ENCODE measurements around the gene CACNB4. TPM values are rescaled to one million over a fixed set of nuclear protein-coding genes. Genes with fewer than 3 reads are reported as not detected.

Gene CACNB4
- total and polyA plus RNA-seq, 10 of the 15 experiments (the other 5 are each of a cell fraction or from before 2014, with no cell fraction given), result 2.0 to 21.6 (median 9.3) TPM

DNA sequence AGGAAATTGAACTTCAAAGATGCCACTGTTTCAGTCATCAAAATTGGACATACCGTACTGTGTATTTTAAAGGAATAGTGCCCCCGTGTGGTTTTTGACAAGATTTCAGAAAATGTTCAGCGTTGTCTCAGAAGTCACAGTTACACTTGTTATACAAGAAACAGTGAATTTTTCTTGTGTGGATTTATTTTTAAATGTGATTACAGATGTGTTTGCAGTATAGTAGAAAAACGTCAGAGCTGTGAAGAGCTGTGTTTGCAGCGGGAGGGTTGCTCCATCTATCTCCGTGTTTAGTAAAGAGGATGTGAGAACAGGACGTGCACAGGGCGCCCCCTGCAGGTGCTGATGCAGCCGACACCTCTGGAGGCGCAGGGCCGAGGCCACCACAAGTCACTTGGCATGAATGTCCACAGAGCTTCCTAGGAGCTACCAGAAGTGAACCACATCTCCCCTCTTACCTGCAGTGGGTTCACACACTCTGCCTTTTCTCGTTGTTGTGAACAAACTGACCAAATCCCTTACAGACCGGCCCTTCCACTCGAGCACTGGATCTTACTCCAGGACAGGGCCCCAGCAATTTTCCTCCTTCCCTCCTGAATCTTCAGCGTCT is 73.1 kb downstream of the CACNB4 start:
- Histone ChIP-seq H3K4me1 (ENCODE audit: control insufficient read depth, insufficient read depth, low read length) (peaks cover 10% of the 10 kb centered on the region), H4K20me1 (ENCODE audit: control insufficient read depth, insufficient read depth) (no peaks in the 10 kb centered on the region), H3K4me2 (ENCODE audit: control insufficient read depth, insufficient read depth) (peak overlapping the region; percentile 60), H2AFZ (ENCODE audit: control insufficient read depth, low read depth, low read length) (peak overlapping the region; percentile 70), H3K9me3 (replicated peaks; ENCODE audit: control insufficient read depth, insufficient read depth, low read length) (no peaks in the 10 kb centered on the region; the same call in 2 of the 3 replicates), H3K79me2 (ENCODE audit: control insufficient read depth, insufficient read depth, low read length) (no peaks in the 10 kb centered on the region), H3K9ac (ENCODE audit: control insufficient read depth, insufficient read depth, low read length) (no peak overlapping the region), H3K27me3 (replicated peaks in 1 of 2; ENCODE audit: control insufficient read depth in 2 of 2, insufficient read depth in 2 of 2, low read length in 1 of 2) (no peaks in the 10 kb centered on the region), H3K27ac (ENCODE audit: control insufficient read depth, insufficient read depth) (no peak overlapping the region), H3K4me3 (no peak overlapping the region), H3K36me3 (ENCODE audit: control insufficient read depth in 2 of 2, insufficient read depth in 2 of 2, low read length in 1 of 2) (no peaks in the 10 kb centered on the region)
- ChIA-PET RAD21 (ENCODE audit: unreplicated experiment) (interaction anchor here (0.8 to 1.4 kb wide), 3 partner anchors 53 to 485 kb away, joined by 3 read pairs; no protein-coding TSS in a partner anchor), SMC1A (ENCODE audit: uncharacterized antibody, unreplicated experiment) (interaction anchor here (0.6 to 2.6 kb wide), 11 partner anchors 9 to 334 kb away, joined by 3 to 15 read pairs (median 4); no protein-coding TSS in a partner anchor), CTCF (interaction anchor here (0.6 to 5.9 kb wide), 38 partner anchors 8 to 643 kb away, joined by 3 to 81 read pairs (median 4); partner anchors contain the start of gene STAM2), POLR2A (interaction anchor here (0.6 kb wide), 1 partner anchor 616 kb away, joined by 10 read pairs; no protein-coding TSS in a partner anchor)
- FAIRE-seq (peak; percentile 49), DNase-seq (ENCODE audit: low read depth, low spot score) (peak; percentile 63), ATAC-seq (peak; percentile 98)
- intact Hi-C loops (cut with micrococcal nuclease; ENCODE audit: unreplicated experiment) (loop anchor here (1.0 kb wide), 1 partner anchor 26 kb away; no protein-coding TSS in a partner anchor), in situ Hi-C loops (cut with MboI) (no loop called here)
- WGBS (ENCODE audit: insufficient coverage, insufficient replicate concordance, low lambda C conversion rate, missing lambda C conversion rate), result 8% methylated on average over 15 of the region's 15 CpGs
- no TSS peak for BruUV-seq (replicated peaks)
- no peak for TF ChIP-seq NR2F1 (conservative IDR thresholded peaks at IDR 0.05)
- peak; percentile 71 for TF ChIP-seq RAD21 (IDR thresholded peaks at IDR 0.05; ENCODE audit: insufficient read depth, low read depth, low read length)
- peak; percentile 58; the same call in 1 of the 2 replicates for TF ChIP-seq YY1 (IDR thresholded peaks at IDR 0.05; ENCODE audit: low read depth, low read length)
- TF ChIP-seq NBN (IDR thresholded peaks at IDR 0.05), result 0 out of 2 replicates have a peak, but pooled peaks have one; percentile 49
- TF ChIP-seq SPI1 (IDR thresholded peaks at IDR 0.05; ENCODE audit: borderline replicate concordance, insufficient read depth, low read depth, low read length), result peak; percentile 30; the same call in 1 of the 2 replicates
- TF ChIP-seq SREBF2 (IDR thresholded peaks at IDR 0.05; ENCODE audit: low read length), result no peak
- peak; percentile 95; the same call in 1 of the 2 replicates for TF ChIP-seq RB1 (IDR thresholded peaks at IDR 0.05; ENCODE audit: borderline replicate concordance)
- TF ChIP-seq YBX1 (IDR thresholded peaks at IDR 0.05), result no peak
- TF ChIP-seq CHD1 (IDR thresholded peaks at IDR 0.05; ENCODE audit: low read depth, low read length), result 0 out of 2 replicates have a peak, but pooled peaks have one; percentile 32
- TF ChIP-seq, protein P1, sequence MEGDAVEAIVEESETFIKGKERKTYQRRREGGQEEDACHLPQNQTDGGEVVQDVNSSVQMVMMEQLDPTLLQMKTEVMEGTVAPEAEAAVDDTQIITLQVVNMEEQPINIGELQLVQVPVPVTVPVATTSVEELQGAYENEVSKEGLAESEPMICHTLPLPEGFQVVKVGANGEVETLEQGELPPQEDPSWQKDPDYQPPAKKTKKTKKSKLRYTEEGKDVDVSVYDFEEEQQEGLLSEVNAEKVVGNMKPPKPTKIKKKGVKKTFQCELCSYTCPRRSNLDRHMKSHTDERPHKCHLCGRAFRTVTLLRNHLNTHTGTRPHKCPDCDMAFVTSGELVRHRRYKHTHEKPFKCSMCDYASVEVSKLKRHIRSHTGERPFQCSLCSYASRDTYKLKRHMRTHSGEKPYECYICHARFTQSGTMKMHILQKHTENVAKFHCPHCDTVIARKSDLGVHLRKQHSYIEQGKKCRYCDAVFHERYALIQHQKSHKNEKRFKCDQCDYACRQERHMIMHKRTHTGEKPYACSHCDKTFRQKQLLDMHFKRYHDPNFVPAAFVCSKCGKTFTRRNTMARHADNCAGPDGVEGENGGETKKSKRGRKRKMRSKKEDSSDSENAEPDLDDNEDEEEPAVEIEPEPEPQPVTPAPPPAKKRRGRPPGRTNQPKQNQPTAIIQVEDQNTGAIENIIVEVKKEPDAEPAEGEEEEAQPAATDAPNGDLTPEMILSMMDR (IDR thresholded peaks at IDR 0.05 in 2 of 3, conservative IDR thresholded peaks at IDR 0.05 in 1 of 3; ENCODE audit: control insufficient read depth in 2 of 3, extremely low read depth in 1 of 3, insufficient read depth in 1 of 3, low read depth in 3 of 3, low read length in 3 of 3), result peak; percentile 71 to 98 (median 92)
- TF ChIP-seq, protein P2, sequence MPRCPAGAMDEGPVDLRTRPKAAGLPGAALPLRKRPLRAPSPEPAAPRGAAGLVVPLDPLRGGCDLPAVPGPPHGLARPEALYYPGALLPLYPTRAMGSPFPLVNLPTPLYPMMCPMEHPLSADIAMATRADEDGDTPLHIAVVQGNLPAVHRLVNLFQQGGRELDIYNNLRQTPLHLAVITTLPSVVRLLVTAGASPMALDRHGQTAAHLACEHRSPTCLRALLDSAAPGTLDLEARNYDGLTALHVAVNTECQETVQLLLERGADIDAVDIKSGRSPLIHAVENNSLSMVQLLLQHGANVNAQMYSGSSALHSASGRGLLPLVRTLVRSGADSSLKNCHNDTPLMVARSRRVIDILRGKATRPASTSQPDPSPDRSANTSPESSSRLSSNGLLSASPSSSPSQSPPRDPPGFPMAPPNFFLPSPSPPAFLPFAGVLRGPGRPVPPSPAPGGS (IDR thresholded peaks at IDR 0.05; ENCODE audit: borderline replicate concordance, insufficient read depth, low read depth, low read length, poor library complexity, severe bottlenecking), result no peak
- TF ChIP-seq, protein P3, sequence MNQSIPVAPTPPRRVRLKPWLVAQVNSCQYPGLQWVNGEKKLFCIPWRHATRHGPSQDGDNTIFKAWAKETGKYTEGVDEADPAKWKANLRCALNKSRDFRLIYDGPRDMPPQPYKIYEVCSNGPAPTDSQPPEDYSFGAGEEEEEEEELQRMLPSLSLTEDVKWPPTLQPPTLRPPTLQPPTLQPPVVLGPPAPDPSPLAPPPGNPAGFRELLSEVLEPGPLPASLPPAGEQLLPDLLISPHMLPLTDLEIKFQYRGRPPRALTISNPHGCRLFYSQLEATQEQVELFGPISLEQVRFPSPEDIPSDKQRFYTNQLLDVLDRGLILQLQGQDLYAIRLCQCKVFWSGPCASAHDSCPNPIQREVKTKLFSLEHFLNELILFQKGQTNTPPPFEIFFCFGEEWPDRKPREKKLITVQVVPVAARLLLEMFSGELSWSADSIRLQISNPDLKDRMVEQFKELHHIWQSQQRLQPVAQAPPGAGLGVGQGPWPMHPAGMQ (IDR thresholded peaks at IDR 0.05; ENCODE audit: borderline replicate concordance), result no peak
- TF ChIP-seq SMARCA5 (IDR thresholded peaks at IDR 0.05), result peak; percentile 50; the same call in 1 of the 2 replicates
- no peak for TF ChIP-seq FOXK2 (IDR thresholded peaks at IDR 0.05)
- TF ChIP-seq, protein P4, sequence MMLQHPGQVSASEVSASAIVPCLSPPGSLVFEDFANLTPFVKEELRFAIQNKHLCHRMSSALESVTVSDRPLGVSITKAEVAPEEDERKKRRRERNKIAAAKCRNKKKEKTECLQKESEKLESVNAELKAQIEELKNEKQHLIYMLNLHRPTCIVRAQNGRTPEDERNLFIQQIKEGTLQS (IDR thresholded peaks at IDR 0.05; ENCODE audit: borderline replicate concordance, extremely low read depth, low read depth, low read length), result no peak
- TF ChIP-seq MEF2B (IDR thresholded peaks at IDR 0.05; ENCODE audit: partially characterized antibody, poor library complexity, severe bottlenecking), result no peak
- TF ChIP-seq SMC3 (IDR thresholded peaks at IDR 0.05; ENCODE audit: borderline replicate concordance, low read length), result peak; percentile 67
